HG03039 (cell line): ENCODE results near the gene TBC1D3E.
"Not testable (repeated sequence)": the region's sequence is repeated elsewhere in the genome, so short reads cannot be mapped to it uniquely, and the experiment has no call there.

Source experiments
- ATAC-seq: cut with Tn5 transposase; IDR thresholded peaks from one replicate; pipeline ENCODE4 v1.9.1; 2021; ENCODE audit warnings: mild to moderate bottlenecking, moderate library complexity; ENCODE audit not compliant: unreplicated experiment

The TBC1D3E gene

DNA sequence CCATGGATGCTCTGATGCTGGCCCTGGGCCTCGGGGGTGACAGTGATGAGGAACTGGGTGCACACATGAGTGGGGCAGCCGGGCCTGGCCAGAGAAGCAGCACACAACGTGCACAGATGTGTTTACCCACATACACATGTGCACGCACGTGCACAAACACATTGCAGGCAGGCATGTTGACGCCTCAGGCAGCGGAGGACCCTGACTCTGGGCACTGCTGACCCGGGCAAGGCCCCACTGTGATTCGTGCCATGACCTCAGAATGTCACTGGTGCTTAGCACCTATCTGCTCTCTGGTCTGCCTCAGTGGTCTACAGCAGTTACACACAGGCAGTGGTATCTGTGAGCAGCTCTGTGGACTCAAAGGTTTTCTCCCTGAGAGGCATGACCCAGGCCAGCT lies at the start of gene TBC1D3E:
Gene TBC1D3E (plus strand): TSS at position 301 of the 400 bp plus-strand sequence. CDS start 1,545 bp downstream, outside the sequence.
- not testable (repeated sequence) for ATAC-seq

DNA sequence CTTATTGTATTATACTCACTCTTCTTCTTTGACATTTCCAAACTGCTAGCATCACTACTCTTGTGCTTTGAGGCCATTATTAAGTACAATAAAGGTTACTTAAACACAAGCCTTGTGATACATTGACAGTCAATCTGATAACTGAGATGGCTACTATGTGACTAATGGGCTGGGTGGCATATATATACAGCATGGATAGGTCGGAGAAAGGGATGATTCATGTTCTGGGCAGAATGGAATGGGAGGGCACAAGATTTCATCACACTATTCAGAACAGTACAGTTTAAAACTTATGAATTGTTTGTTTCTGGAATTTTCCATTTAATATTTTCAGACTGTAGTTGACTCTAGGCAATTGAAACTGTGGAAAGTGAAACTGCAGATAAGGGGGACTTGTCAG lies 40.4 kb upstream of the TBC1D3E start:
- not testable (repeated sequence) for ATAC-seq

DNA sequence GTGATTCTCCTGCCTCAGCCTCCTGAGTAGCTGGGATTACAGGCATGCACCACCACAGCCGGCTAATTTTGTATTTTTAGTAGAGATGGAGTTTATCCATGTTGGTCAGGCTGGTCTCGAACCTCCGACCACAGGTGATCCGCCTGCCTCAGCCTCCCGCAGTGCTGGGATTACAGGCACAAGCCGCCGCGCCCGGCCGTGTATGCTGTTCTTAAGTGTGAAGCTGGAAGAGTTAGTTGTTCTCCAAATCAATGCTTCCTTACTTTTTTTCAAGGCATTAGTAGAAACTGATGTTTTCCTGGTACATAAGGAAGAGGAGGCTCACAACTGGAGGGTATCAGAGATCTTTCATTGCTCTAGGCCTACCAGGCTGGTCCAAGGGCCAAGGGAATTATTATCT lies 39.6 kb upstream of the TBC1D3E start:
- not testable (repeated sequence) for ATAC-seq

DNA sequence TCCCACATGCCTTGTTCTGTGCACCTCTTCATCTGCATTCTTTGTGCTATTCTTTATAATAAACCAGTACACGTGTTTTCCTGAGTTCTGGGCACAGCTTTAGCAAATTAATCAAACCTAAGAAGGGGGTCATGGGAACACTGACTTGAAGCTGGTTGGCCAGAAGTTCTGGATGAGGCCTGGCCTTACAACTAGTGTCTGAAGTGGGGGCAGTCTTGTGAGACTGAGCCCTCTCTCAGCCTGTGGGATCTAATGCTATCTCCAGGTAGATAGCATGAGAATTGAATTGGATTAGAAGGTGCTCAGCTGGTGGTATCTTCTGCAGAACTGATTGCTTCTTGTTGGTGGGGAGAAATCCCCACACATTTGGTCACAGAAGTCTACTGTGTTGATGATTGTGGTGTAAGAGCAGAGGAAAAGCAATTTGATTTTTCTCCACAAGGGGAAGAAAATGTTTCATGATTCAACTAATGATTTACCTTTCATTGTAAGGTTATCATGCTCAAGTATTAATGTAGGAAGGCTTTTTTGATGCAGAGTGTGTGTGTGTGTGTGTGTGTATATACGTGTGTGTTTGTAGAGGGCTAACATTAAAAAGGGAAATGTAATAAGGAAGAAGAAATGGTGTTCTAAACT lies 33.6 kb upstream of the TBC1D3E start:
- not testable (repeated sequence) for ATAC-seq

DNA sequence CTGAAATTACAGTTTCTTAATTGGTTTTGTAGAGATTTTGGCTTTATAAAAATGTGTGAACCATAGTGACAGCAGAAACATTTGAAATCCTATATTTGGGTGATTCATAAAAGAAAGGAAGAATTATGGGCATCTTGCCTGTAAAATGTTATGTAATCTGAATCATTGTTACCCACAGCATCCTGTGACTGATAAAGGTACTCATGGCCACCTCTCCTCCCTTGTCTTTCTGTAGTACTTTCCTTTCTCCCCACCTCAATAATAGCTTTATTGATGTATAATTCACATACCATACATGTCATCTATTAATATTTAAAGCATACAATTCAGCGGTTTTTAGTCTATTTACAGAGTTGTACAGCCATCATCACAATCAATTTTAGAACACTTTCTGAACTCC lies 28.5 kb upstream of the TBC1D3E start:
- ATAC-seq: not testable (repeated sequence)

DNA sequence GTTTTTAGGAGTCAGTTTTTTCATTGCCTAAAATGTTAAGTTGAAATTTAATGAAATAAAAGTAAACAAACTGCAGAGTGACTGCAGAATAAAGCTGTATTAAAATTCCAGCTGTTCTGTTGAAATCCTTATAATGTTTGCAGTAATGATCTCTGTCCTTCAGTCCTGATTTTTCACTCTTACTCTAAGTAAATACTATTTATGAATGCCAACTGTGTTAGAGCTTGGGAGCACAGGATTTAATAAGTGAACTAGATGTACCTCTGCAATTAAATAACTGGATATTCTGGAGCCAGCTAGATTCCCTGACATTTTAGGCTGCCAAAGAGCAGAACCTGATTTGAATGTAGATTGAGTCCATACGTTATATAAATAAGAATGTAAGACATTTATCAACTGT lies 7.9 kb upstream of the TBC1D3E start:
- not testable (repeated sequence) for ATAC-seq

DNA sequence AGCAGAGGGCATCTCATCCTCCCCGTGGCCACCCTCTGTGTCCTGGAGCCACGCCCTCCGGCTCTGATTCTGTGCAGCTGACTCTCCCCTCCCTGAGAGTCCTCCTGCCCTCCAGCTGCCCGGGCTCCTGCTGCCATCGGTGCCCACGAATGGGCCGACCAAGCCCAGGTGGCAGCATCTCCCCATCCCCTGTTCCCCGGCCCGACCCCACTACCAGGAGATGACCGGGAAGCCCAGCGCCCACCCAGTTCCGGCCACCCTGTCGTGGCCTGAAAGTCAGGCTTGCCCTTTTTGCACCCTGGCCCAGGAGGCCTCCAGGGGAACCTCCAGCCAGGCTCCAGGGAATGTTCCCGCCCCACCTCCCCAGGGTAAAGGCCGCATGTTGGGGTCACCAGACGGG lies 7.1 kb downstream of the TBC1D3E start:
- not testable (repeated sequence) for ATAC-seq
